Muscle layer of duodenum (tissue), 2 donors: Measurements from ENCODE around the gene ZNF780B.

Experiments
- H3K27ac ChIP-seq: one replicate; pipeline ENCODE4 v1.7.0; 2013; ENCODE audit warnings: mild to moderate bottlenecking, low read length
- H3K27me3 ChIP-seq: one replicate; pipeline ENCODE4 v1.7.0; 2013; ENCODE audit warnings: low read depth, mild to moderate bottlenecking, control low read depth, low read length
- H3K36me3 ChIP-seq, 2 donors: one replicate each; pipeline ENCODE4 v1.7.0; 2013; ENCODE audit warnings: low read length in 2 of 2, control low read depth in 1 of 2, mild to moderate bottlenecking in 1 of 2; ENCODE audit not compliant: insufficient read depth in 2 of 2, control insufficient read depth in 1 of 2
- H3K4me1 ChIP-seq, 2 donors: one replicate each; pipeline ENCODE4 v1.7.0; 2013; ENCODE audit warnings: low read length in 2 of 2, mild to moderate bottlenecking in 2 of 2, control low read depth in 1 of 2, moderate library complexity in 1 of 2; ENCODE audit not compliant: insufficient read depth in 2 of 2, control insufficient read depth in 1 of 2
- H3K4me3 ChIP-seq, 2 donors: one replicate each; pipeline ENCODE4 v1.7.0; 2013; ENCODE audit warnings: low read length in 2 of 2, low read depth in 1 of 2, mild to moderate bottlenecking in 1 of 2
- H3K9me3 ChIP-seq, 2 donors: one replicate each; pipeline ENCODE4 v1.7.0; 2013; ENCODE audit warnings: low read length in 2 of 2, control low read depth in 1 of 2, mild to moderate bottlenecking in 1 of 2; ENCODE audit not compliant: control insufficient read depth in 1 of 2
- donor health status: healthy.

Gene ZNF780B

DNA sequence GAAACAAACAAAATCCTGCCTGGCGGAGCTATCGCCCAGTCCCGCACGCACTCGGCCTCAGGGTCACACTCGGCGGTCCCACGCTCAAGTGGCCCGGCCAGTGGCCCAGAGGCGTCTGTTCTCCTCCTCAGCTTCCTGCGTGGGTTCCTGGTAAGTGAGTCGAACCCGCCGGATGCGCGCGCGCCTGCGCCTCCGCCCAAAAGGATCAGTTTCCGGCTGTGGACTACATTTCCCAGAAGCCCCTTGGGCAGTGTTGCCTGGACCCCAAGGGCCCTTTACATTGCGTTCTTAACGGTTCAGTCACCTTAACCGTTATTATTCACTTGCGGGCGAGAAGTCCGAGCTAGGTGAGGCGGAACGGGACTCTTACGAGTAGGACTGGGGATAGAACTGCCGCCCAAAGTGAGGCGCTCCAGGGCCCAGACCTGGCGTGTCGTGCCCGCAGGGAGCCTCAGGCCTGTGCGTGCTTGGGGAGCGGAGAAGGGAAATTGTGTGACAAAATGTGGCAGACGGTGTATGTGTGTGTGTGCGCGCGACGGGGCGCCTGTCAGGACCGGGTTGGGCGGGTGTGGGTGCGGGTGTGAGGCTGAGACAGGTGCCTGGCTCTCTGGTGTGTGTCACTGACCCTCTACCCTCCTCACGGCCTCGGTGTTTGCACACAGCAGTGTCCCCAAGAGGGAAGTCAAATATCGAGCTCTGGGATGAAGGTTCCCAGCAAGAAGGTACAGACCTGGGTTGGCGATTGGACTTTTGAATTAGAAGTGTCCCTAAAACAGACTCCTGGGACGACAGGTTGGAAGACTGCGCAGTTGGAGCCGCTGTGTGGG is 59.0 kb downstream of the ZNF780B start, which contains the start of gene ZNF546:
TSS of gene ZNF546 (plus strand) at position 250 of the 827 bp plus-strand sequence. CDS start 1,267 bp downstream, outside the sequence.
- H3K36me3 ChIP-seq: peaks cover 0 to 3% of the 10 kb centered on the region in 2 donors
- H3K4me1 ChIP-seq: peaks cover 0 to 4% of the 10 kb centered on the region in 2 donors
- H3K27ac ChIP-seq: peak within 1 kb of the TSS; percentile 93
- H3K4me3 ChIP-seq: peak within 1 kb of the TSS; percentile 83 to 95
- no peaks in the 10 kb centered on the region for H3K9me3 ChIP-seq
- no peaks in the 10 kb centered on the region for H3K27me3 ChIP-seq

- Histone ChIP-seq H3K27me3 (no peaks in the 10 kb centered on the region), H3K4me3 (peak overlapping the region; percentile 83 to 95), H3K9me3 (no peaks in the 10 kb centered on the region), H3K36me3 (peaks cover 0 to 3% of the 10 kb centered on the region in 2 donors), H3K4me1 (peaks cover 0 to 4% of the 10 kb centered on the region in 2 donors), H3K27ac (peak overlapping the region; percentile 93)
Observed at GRCh38 chr19:39996218-39996810, 59.7 kb downstream of the ZNF780B start.

DNA sequence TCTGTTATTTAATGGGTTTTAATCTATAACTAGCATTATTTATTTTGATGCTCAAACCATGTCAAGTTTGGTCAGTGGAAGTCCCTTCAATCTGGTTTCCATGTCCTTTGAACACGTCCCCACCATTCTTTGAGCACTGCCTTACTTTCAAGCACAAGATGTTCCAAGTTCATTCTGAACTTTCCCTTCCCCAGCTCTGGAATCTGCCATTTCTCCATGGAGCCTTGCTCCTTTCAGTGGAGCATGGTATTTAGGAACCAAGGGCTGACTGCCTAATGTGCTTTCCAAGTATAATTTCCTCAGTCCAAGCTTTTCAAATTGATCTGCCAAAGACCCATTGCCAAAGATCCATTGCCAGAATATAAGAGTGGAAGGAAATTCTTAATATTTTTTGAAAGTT is 60.2 kb downstream of the ZNF780B start:
- Histone ChIP-seq H3K4me1 (peaks cover 0 to 4% of the 10 kb centered on the region in 2 donors), H3K36me3 (peaks cover 0 to 3% of the 10 kb centered on the region in 2 donors), H3K9me3 (no peaks in the 10 kb centered on the region), H3K4me3 (peak overlapping the region in 1 of 2 donors; percentile 42), H3K27me3 (no peaks in the 10 kb centered on the region), H3K27ac (no peak overlapping the region)

- Histone ChIP-seq H3K4me1 (peaks cover 0 to 4% of the 10 kb centered on the region in 2 donors), H3K27ac (no peak overlapping the region), H3K9me3 (no peaks in the 10 kb centered on the region), H3K27me3 (no peaks in the 10 kb centered on the region), H3K36me3 (peaks cover 0 to 3% of the 10 kb centered on the region in 2 donors), H3K4me3 (no peak overlapping the region)
Observed at GRCh38 chr19:39994361-39994760, 61.7 kb downstream of the ZNF780B start.

DNA sequence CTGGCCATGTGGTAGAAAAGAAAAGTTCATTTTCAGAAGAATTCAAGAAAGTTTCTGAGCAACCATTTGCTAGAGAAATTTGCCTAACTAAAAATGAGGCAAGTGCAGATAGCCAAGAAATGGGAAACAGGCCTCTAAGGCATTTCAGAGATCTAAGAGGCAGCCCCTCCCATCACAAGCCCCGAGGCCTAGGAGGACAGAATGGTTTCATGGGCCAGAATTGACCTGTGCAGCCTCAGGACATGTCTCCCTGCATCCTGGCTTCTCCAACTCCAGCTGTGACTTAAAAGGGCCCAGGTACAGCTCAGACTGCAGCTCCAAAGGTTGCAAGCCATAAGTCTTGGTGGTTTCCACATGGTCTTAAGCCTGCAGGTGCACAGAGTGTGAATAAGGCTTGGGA is 62.4 kb downstream of the ZNF780B start:
- Histone ChIP-seq H3K27ac (no peak overlapping the region), H3K36me3 (peaks cover 0 to 3% of the 10 kb centered on the region in 2 donors), H3K27me3 (no peaks in the 10 kb centered on the region), H3K9me3 (no peaks in the 10 kb centered on the region), H3K4me1 (peaks cover 0 to 4% of the 10 kb centered on the region in 2 donors), H3K4me3 (no peak overlapping the region)

DNA sequence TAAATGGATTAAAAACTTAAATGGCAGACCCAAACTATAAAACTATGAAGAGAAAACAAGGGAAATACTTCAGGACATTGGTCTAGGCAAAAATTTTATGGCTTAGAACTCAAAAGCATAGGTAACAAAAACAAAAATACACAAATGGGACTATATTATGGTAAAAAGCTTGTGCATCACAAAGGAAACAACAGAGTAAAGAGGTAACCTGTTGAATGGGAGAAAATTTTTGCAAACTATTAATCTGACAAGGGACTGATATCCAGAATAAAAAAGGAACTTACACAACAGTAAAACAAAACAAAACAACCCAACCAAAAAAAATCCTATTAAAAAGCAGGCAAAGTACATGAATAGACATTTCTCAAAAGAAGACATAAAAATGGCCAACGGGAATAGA is 68.4 kb downstream of the ZNF780B start:
- H3K4me1 ChIP-seq: no peaks in the 10 kb centered on the region
- peaks cover 0 to 13% of the 10 kb centered on the region in 2 donors for H3K36me3 ChIP-seq
- peaks cover 3 to 18% of the 10 kb centered on the region in 2 donors for H3K9me3 ChIP-seq

DNA sequence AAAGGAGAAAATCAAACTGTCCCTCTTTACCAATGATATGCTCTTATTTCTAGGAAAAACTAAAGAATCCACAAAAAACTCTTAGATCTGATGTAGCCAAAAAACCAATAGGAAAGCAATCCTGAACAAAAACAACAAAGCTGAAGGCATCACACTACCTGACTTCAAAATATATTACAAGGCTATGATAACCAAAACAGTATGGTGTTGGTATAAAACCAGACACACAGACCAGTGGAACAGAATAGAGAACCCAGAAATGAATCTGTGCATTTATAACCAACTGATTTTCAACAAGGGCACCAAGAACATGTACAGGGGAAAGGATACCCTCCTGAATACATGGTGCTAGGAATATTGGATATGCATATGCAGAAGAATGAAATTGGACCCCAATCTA is 68.9 kb downstream of the ZNF780B start:
- Histone ChIP-seq H3K4me3 (peak overlapping the region in 1 of 2 donors; percentile 7), H3K9me3 (peaks cover 3 to 18% of the 10 kb centered on the region in 2 donors), H3K27me3 (no peaks in the 10 kb centered on the region), H3K27ac (no peak overlapping the region), H3K36me3 (peaks cover 1 to 17% of the 10 kb centered on the region in 2 donors), H3K4me1 (no peaks in the 10 kb centered on the region)

More for the DNA sequence above, 68.4 kb downstream of the ZNF780B start:
- Histone ChIP-seq H3K4me3 (peak overlapping the region in 1 of 2 donors; percentile 7), H3K27me3 (no peaks in the 10 kb centered on the region), H3K27ac (no peak overlapping the region)

GRCh38 chr19:39986643-39987042 is 69.4 kb downstream of the ZNF780B start:
- H3K9me3 ChIP-seq: peaks cover 3 to 18% of the 10 kb centered on the region in 2 donors
- H3K27ac ChIP-seq: no peak overlapping the region
- no peaks in the 10 kb centered on the region for H3K27me3 ChIP-seq
- no peaks in the 10 kb centered on the region for H3K4me1 ChIP-seq
- peak overlapping the region in 1 of 2 donors; percentile 7 for H3K4me3 ChIP-seq
- H3K36me3 ChIP-seq: peaks cover 4 to 22% of the 10 kb centered on the region in 2 donors

- Histone ChIP-seq H3K4me3 (peak overlapping the region in 1 of 2 donors; percentile 37), H3K36me3 (peaks cover 26 to 50% of the 10 kb centered on the region in 2 donors), H3K4me1 (no peaks in the 10 kb centered on the region), H3K9me3 (peaks cover 3 to 18% of the 10 kb centered on the region in 2 donors), H3K27ac (no peak overlapping the region), H3K27me3 (no peaks in the 10 kb centered on the region)
Observed at GRCh38 chr19:39983695-39984300, 72.2 kb downstream of the ZNF780B start.

DNA sequence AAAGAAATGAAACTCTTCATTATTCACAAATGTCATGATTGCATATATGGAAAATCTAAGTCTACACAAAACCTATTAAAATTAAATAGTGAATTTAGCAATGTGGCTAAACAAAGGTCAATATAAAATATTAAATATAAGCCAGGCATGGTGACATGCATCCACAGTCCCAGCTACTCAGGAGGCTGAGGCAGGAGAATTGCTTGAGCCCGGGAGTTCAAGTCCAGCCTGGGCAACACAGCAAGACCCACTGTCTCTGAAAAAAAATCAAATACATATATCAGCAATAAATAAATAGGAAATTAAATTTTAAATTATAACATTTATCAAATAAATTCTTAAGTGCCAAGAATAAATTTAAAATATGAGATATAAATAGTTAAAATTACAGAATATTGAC is 73.1 kb downstream of the ZNF780B start:
- Histone ChIP-seq H3K4me1 (no peaks in the 10 kb centered on the region), H3K27ac (no peak overlapping the region), H3K9me3 (peaks cover 3 to 18% of the 10 kb centered on the region in 2 donors), H3K27me3 (no peaks in the 10 kb centered on the region), H3K36me3 (peaks cover 34 to 59% of the 10 kb centered on the region in 2 donors), H3K4me3 (no peak overlapping the region)
